BLaER1 (cell line): ENCODE measurements around the gene SRSF12.
"Not testable (repeated sequence)": the region's sequence is repeated elsewhere in the genome, so short reads cannot be mapped to it uniquely, and the experiment has no call there.

Experiments used
- H3K27ac ChIP-seq: shearing (Covaris generic); formaldehyde crosslinking; 2 replicates; pipeline ENCODE4 v1.8.1; 2022
- H3K27me3 ChIP-seq: shearing (Covaris generic); formaldehyde crosslinking; 2 replicates; pipeline ENCODE4 v1.8.1; 2022
- H3K36me3 ChIP-seq: shearing (Covaris generic); formaldehyde crosslinking; 2 replicates; pipeline ENCODE4 v1.8.1; 2022
- H3K4me1 ChIP-seq: shearing (Covaris generic); formaldehyde crosslinking; 2 replicates; pipeline ENCODE4 v1.8.1; 2022
- H3K4me2 ChIP-seq: shearing (Covaris generic); formaldehyde crosslinking; 2 replicates; pipeline ENCODE4 v1.8.1; 2022
- H3K4me3 ChIP-seq: shearing (Covaris generic); formaldehyde crosslinking; 2 replicates; pipeline ENCODE4 v1.8.1; 2022
- H3K9ac ChIP-seq: shearing (Covaris generic); formaldehyde crosslinking; 2 replicates; pipeline ENCODE4 v1.8.1; 2022
- H3K9me3 ChIP-seq: shearing (Covaris generic); formaldehyde crosslinking; 2 replicates; pipeline ENCODE4 v1.8.1; 2022
- H4K20me1 ChIP-seq: shearing (Covaris generic); formaldehyde crosslinking; 2 replicates; pipeline ENCODE4 v1.8.1; 2022
- Cebpa-rat ChIP-seq: shearing (Covaris generic); IDR thresholded peaks from 2 replicates; pipeline ENCODE4 v1.8.1; 2022

Gene SRSF12

GRCh38 chr6:89073840-89074239, 44.0 kb downstream of the SRSF12 start:
- Histone ChIP-seq H3K9me3 (peaks cover 6% of the 10 kb centered on the region; the same call in 1 of the 2 replicates), H4K20me1 (no peaks in the 10 kb centered on the region), H3K4me2 (no peak overlapping the region), H3K27ac (no peak overlapping the region), H3K4me3 (no peak overlapping the region), H3K27me3 (no peaks in the 10 kb centered on the region), H3K36me3 (no peaks in the 10 kb centered on the region), H3K4me1 (peaks cover 6% of the 10 kb centered on the region; the same call in 1 of the 2 replicates), H3K9ac (no peak overlapping the region)
- TF ChIP-seq Cebpa-rat = no peak

GRCh38 chr6:89073014-89073620, 44.8 kb downstream of the SRSF12 start:
- peaks cover 6% of the 10 kb centered on the region; the same call in 1 of the 2 replicates for H3K9me3 ChIP-seq
- H3K4me2 ChIP-seq = no peak overlapping the region
- H3K27me3 ChIP-seq = no peaks in the 10 kb centered on the region
- H3K9ac ChIP-seq = no peak overlapping the region
- no peaks in the 10 kb centered on the region for H3K36me3 ChIP-seq
- H3K4me3 ChIP-seq = no peak overlapping the region
- no peaks in the 10 kb centered on the region for H3K4me1 ChIP-seq
- H3K27ac ChIP-seq = no peak overlapping the region
- TF ChIP-seq Cebpa-rat = no peak
- no peaks in the 10 kb centered on the region for H4K20me1 ChIP-seq

GRCh38 chr6:89071036-89071435, 46.8 kb downstream of the SRSF12 start:
- Histone ChIP-seq H3K9ac (no peak overlapping the region), H3K9me3 (peaks cover 6% of the 10 kb centered on the region; the same call in 1 of the 2 replicates), H3K27ac (no peak overlapping the region), H3K4me1 (no peaks in the 10 kb centered on the region), H3K27me3 (no peaks in the 10 kb centered on the region), H3K36me3 (no peaks in the 10 kb centered on the region), H3K4me2 (no peak overlapping the region), H4K20me1 (no peaks in the 10 kb centered on the region), H3K4me3 (no peak overlapping the region)
- TF ChIP-seq Cebpa-rat = no peak

- H3K9me3 ChIP-seq = peaks cover 6% of the 10 kb centered on the region; the same call in 1 of the 2 replicates
- H4K20me1 ChIP-seq = no peaks in the 10 kb centered on the region
- H3K27ac ChIP-seq = no peak overlapping the region
- H3K36me3 ChIP-seq = no peaks in the 10 kb centered on the region
- H3K27me3 ChIP-seq = no peaks in the 10 kb centered on the region
- no peak for TF ChIP-seq Cebpa-rat
- H3K4me2 ChIP-seq = no peak overlapping the region
- H3K4me3 ChIP-seq = no peak overlapping the region
- no peaks in the 10 kb centered on the region for H3K4me1 ChIP-seq
- no peak overlapping the region for H3K9ac ChIP-seq
Observed at GRCh38 chr6:89069536-89070163, 48.2 kb downstream of the SRSF12 start.

GRCh38 chr6:89068695-89069094, 49.2 kb downstream of the SRSF12 start:
- Histone ChIP-seq H3K9ac (no peak overlapping the region), H3K27ac (no peak overlapping the region), H3K36me3 (no peaks in the 10 kb centered on the region), H3K4me1 (no peaks in the 10 kb centered on the region), H3K4me2 (no peak overlapping the region), H3K4me3 (no peak overlapping the region), H3K27me3 (no peaks in the 10 kb centered on the region), H3K9me3 (peaks cover 6% of the 10 kb centered on the region; the same call in 1 of the 2 replicates), H4K20me1 (no peaks in the 10 kb centered on the region)
- no peak for TF ChIP-seq Cebpa-rat

- Histone ChIP-seq H3K27ac (no peak overlapping the region), H3K9ac (no peak overlapping the region)
Observed at GRCh38 chr6:89067796-89068195, 50.1 kb downstream of the SRSF12 start.

GRCh38 chr6:89066940-89067646, 50.8 kb downstream of the SRSF12 start:
- TF ChIP-seq Cebpa-rat = no peak
- Histone ChIP-seq H3K9ac (no peak overlapping the region), H3K27ac (no peak overlapping the region), H3K4me2 (no peak overlapping the region), H3K9me3 (no peaks in the 10 kb centered on the region), H4K20me1 (no peaks in the 10 kb centered on the region), H3K4me1 (no peaks in the 10 kb centered on the region), H3K4me3 (no peak overlapping the region), H3K36me3 (no peaks in the 10 kb centered on the region), H3K27me3 (no peaks in the 10 kb centered on the region)

More at GRCh38 chr6:89067796-89068195, 50.1 kb downstream of the SRSF12 start:
- H3K9me3 ChIP-seq = peaks cover under 1% of the 10 kb centered on the region; the same call in 1 of the 2 replicates
- TF ChIP-seq Cebpa-rat = no peak
- H3K4me2 ChIP-seq = no peak overlapping the region
- H4K20me1 ChIP-seq = no peaks in the 10 kb centered on the region
- H3K36me3 ChIP-seq = no peaks in the 10 kb centered on the region
- H3K4me1 ChIP-seq = no peaks in the 10 kb centered on the region
- no peaks in the 10 kb centered on the region for H3K27me3 ChIP-seq
- no peak overlapping the region for H3K4me3 ChIP-seq

- H3K9ac ChIP-seq, H3K36me3 ChIP-seq, H3K4me3 ChIP-seq, H4K20me1 ChIP-seq, H3K27me3 ChIP-seq, H3K4me2 ChIP-seq, H3K27ac ChIP-seq, H3K4me1 ChIP-seq, H3K9me3 ChIP-seq: not testable (repeated sequence)
Observed at GRCh38 chr6:89066121-89066520, 51.8 kb downstream of the SRSF12 start.

- H3K4me1 ChIP-seq, H3K9me3 ChIP-seq, H3K36me3 ChIP-seq, H3K9ac ChIP-seq, H3K4me3 ChIP-seq, H4K20me1 ChIP-seq, H3K4me2 ChIP-seq, H3K27me3 ChIP-seq, H3K27ac ChIP-seq: not testable (repeated sequence)
Observed at GRCh38 chr6:89064931-89065330, 52.9 kb downstream of the SRSF12 start.

GRCh38 chr6:89063881-89064280, 54.0 kb downstream of the SRSF12 start:
- H4K20me1 ChIP-seq = no peaks in the 10 kb centered on the region
- H3K4me2 ChIP-seq = no peak overlapping the region
- no peaks in the 10 kb centered on the region for H3K27me3 ChIP-seq
- no peaks in the 10 kb centered on the region for H3K9me3 ChIP-seq
- no peak overlapping the region for H3K4me3 ChIP-seq
- no peaks in the 10 kb centered on the region for H3K4me1 ChIP-seq
- no peak overlapping the region for H3K9ac ChIP-seq
- H3K27ac ChIP-seq = no peak overlapping the region
- no peaks in the 10 kb centered on the region for H3K36me3 ChIP-seq
- TF ChIP-seq Cebpa-rat = no peak
